ENCODE measurements around the gene TBC1D22A.

TBC1D22A gene

GRCh38 chr22:47055461-47055860, 293.0 kb downstream of the TBC1D22A start:
- DNase-seq (ENCODE audit: insufficient read length, low spot score) (no peak), FAIRE-seq (no peak)
- no peak for TF ChIP-seq POLR2A (IDR thresholded peaks at IDR 0.05; ENCODE audit: low read depth, low read length)

GRCh38 chr22:47055921-47056320, 293.5 kb downstream of the TBC1D22A start:
- FAIRE-seq (no peak), DNase-seq (ENCODE audit: insufficient read length, low spot score) (no peak)
- TF ChIP-seq POLR2A (IDR thresholded peaks at IDR 0.05; ENCODE audit: low read depth, low read length): no peak

- DNase-seq (ENCODE audit: insufficient read length, low spot score) (no peak), FAIRE-seq (no peak)
- no peak for TF ChIP-seq POLR2A (IDR thresholded peaks at IDR 0.05; ENCODE audit: low read depth, low read length)
Observed at GRCh38 chr22:47056361-47056760, 293.9 kb downstream of the TBC1D22A start.

- DNase-seq (ENCODE audit: insufficient read length, low spot score): no peak
- TF ChIP-seq POLR2A (IDR thresholded peaks at IDR 0.05; ENCODE audit: low read depth, low read length): no peak
- no peak for FAIRE-seq
Observed at GRCh38 chr22:47056776-47057470, 294.5 kb downstream of the TBC1D22A start.

GRCh38 chr22:47057916-47058585, 295.6 kb downstream of the TBC1D22A start:
- FAIRE-seq (no peak), DNase-seq (ENCODE audit: insufficient read length, low spot score) (no peak)
- no peak for TF ChIP-seq POLR2A (IDR thresholded peaks at IDR 0.05; ENCODE audit: low read depth, low read length)

GRCh38 chr22:47059076-47059475, 296.6 kb downstream of the TBC1D22A start:
- FAIRE-seq (no peak), DNase-seq (ENCODE audit: insufficient read length, low spot score) (no peak)
- no peak for TF ChIP-seq POLR2A (IDR thresholded peaks at IDR 0.05; ENCODE audit: low read depth, low read length)

GRCh38 chr22:47059701-47060161, 297.3 kb downstream of the TBC1D22A start:
- FAIRE-seq (no peak), DNase-seq (ENCODE audit: insufficient read length, low spot score) (peak; percentile 34)
- no peak for TF ChIP-seq POLR2A (IDR thresholded peaks at IDR 0.05; ENCODE audit: low read depth, low read length)

GRCh38 chr22:47060718-47061117, 298.3 kb downstream of the TBC1D22A start:
- DNase-seq (ENCODE audit: insufficient read length, low spot score): no peak
- no peak for TF ChIP-seq POLR2A (IDR thresholded peaks at IDR 0.05; ENCODE audit: low read depth, low read length)
- FAIRE-seq: no peak

- TF ChIP-seq POLR2A (IDR thresholded peaks at IDR 0.05; ENCODE audit: low read depth, low read length): no peak
- FAIRE-seq (no peak), DNase-seq (ENCODE audit: insufficient read length, low spot score) (no peak)
Observed at GRCh38 chr22:47061226-47061625, 298.8 kb downstream of the TBC1D22A start.

GRCh38 chr22:47062126-47062525, 299.7 kb downstream of the TBC1D22A start:
- no peak for DNase-seq (ENCODE audit: insufficient read length, low spot score)
- no peak for TF ChIP-seq POLR2A (IDR thresholded peaks at IDR 0.05; ENCODE audit: low read depth, low read length)
- no peak for FAIRE-seq

- no peak for FAIRE-seq
- DNase-seq (ENCODE audit: insufficient read length, low spot score): no peak
- no peak for TF ChIP-seq POLR2A (IDR thresholded peaks at IDR 0.05; ENCODE audit: low read depth, low read length)
Observed at GRCh38 chr22:47063071-47063509, 300.6 kb downstream of the TBC1D22A start.

GRCh38 chr22:47063606-47064005, 301.2 kb downstream of the TBC1D22A start:
- no peak for DNase-seq (ENCODE audit: insufficient read length, low spot score)
- TF ChIP-seq POLR2A (IDR thresholded peaks at IDR 0.05; ENCODE audit: low read depth, low read length): no peak
- no peak for FAIRE-seq

- DNase-seq (ENCODE audit: insufficient read length, low spot score) (no peak), FAIRE-seq (no peak)
- TF ChIP-seq POLR2A (IDR thresholded peaks at IDR 0.05; ENCODE audit: low read depth, low read length): no peak
Observed at GRCh38 chr22:47064016-47064415, 301.6 kb downstream of the TBC1D22A start.

GRCh38 chr22:47064416-47064815, 302.0 kb downstream of the TBC1D22A start:
- FAIRE-seq (no peak), DNase-seq (ENCODE audit: insufficient read length, low spot score) (no peak)
- no peak for TF ChIP-seq POLR2A (IDR thresholded peaks at IDR 0.05; ENCODE audit: low read depth, low read length)

Measured in H54 (cell line).